ENCODE results near the gene ATP13A5. TPM values are rescaled to one million over a fixed set of nuclear protein-coding genes. Genes with fewer than 3 reads are reported as not detected.

Gene ATP13A5
- not detected for total RNA-seq
- polyA plus RNA-seq: not detected

GRCh38 chr3:193378706-193379105 is at the start of gene ATP13A5:
Gene ATP13A5, minus strand, starts transcription at chr3:193378753. Its CDS starts 28 bp downstream, at chr3:193378725.
- POLR2A ChIA-PET: no interaction called here
- no peak within 1 kb of the TSS for H3K4me3 Mint-ChIP-seq
- peaks cover 4 to 18% of the 10 kb centered on the region in 2 donors for H3K27me3 Mint-ChIP-seq
- no peak within 1 kb of the TSS for H3K27ac Mint-ChIP-seq
- Histone ChIP-seq H3K4me3 (ENCODE audit: low read length) (no peak within 1 kb of the TSS), H3K9me3 (ENCODE audit: low read length) (no peaks in the 10 kb centered on the region), H3K4me1 (ENCODE audit: insufficient read depth, low read length) (no peaks in the 10 kb centered on the region), H3K27ac (ENCODE audit: low read depth, low read length) (no peak within 1 kb of the TSS), H3K36me3 (ENCODE audit: insufficient read depth, low read length) (no peaks in the 10 kb centered on the region), H3K27me3 (ENCODE audit: insufficient read depth, low read length, poor library complexity, severe bottlenecking) (no peaks in the 10 kb centered on the region)
- peaks cover 0 to 1% (median 0%) of the 10 kb centered on the region in 5 donors for H3K9me3 Mint-ChIP-seq
- H3K36me3 Mint-ChIP-seq: no peaks in the 10 kb centered on the region
- H3K4me1 Mint-ChIP-seq: no peaks in the 10 kb centered on the region
- DNase-seq: no peak
- CTCF ChIA-PET: no interaction called here

- POLR2A ChIA-PET: no interaction called here
- Mint-ChIP-seq H3K27ac (no peak overlapping the region), H3K36me3 (peaks cover 5 to 51% (median 38%) of the 10 kb centered on the region in 3 donors), H3K4me3 (no peak overlapping the region), H3K9me3 (peaks cover 26 to 53% (median 49%) of the 10 kb centered on the region in 5 donors), H3K27me3 (peaks cover 0 to 1% of the 10 kb centered on the region in 2 donors), H3K4me1 (no peaks in the 10 kb centered on the region)
- DNase-seq: no peak
- CTCF ChIA-PET: interaction anchor here (1.3 kb wide), 1 partner anchor 18 kb away, joined by 3 read pairs; no protein-coding TSS in a partner anchor
- no peaks in the 10 kb centered on the region for H3K9me3 ChIP-seq (ENCODE audit: low read length)
- no peak overlapping the region for H3K27ac ChIP-seq (ENCODE audit: low read depth, low read length)
- no peak overlapping the region for H3K4me3 ChIP-seq (ENCODE audit: low read length)
- H3K36me3 ChIP-seq (ENCODE audit: insufficient read depth, low read length): no peaks in the 10 kb centered on the region
- no peaks in the 10 kb centered on the region for H3K27me3 ChIP-seq (ENCODE audit: insufficient read depth, low read length, poor library complexity, severe bottlenecking)
- no peaks in the 10 kb centered on the region for H3K4me1 ChIP-seq (ENCODE audit: insufficient read depth, low read length)
Observed at GRCh38 chr3:193418576-193419373, 40.2 kb upstream of the ATP13A5 start.

- no peaks in the 10 kb centered on the region for H3K4me1 Mint-ChIP-seq
- H3K36me3 Mint-ChIP-seq: peaks cover 8 to 55% (median 39%) of the 10 kb centered on the region in 3 donors
- H3K4me3 Mint-ChIP-seq: no peak overlapping the region
- H3K27ac Mint-ChIP-seq: peak overlapping the region in 1 of 8 donors; percentile 43
- Histone ChIP-seq H3K27ac (ENCODE audit: low read depth, low read length) (no peak overlapping the region), H3K36me3 (ENCODE audit: insufficient read depth, low read length) (no peaks in the 10 kb centered on the region), H3K4me1 (ENCODE audit: insufficient read depth, low read length) (no peaks in the 10 kb centered on the region), H3K27me3 (ENCODE audit: insufficient read depth, low read length, poor library complexity, severe bottlenecking) (no peaks in the 10 kb centered on the region), H3K9me3 (ENCODE audit: low read length) (no peaks in the 10 kb centered on the region), H3K4me3 (ENCODE audit: low read length) (no peak overlapping the region)
- DNase-seq: no peak
- peaks cover 0 to 1% of the 10 kb centered on the region in 2 donors for H3K27me3 Mint-ChIP-seq
- H3K9me3 Mint-ChIP-seq: peaks cover 19 to 49% (median 42%) of the 10 kb centered on the region in 5 donors
- ChIA-PET POLR2A (no interaction called here), CTCF (no interaction called here)
Observed at GRCh38 chr3:193416629-193417028, 38.1 kb upstream of the ATP13A5 start.

GRCh38 chr3:193407688-193408087 is 29.1 kb upstream of the ATP13A5 start:
- no peaks in the 10 kb centered on the region for H3K9me3 ChIP-seq (ENCODE audit: low read length)
- Mint-ChIP-seq H3K27me3 (no peaks in the 10 kb centered on the region), H3K4me1 (no peaks in the 10 kb centered on the region), H3K9me3 (peaks cover 0 to 5% (median 0%) of the 10 kb centered on the region in 5 donors), H3K27ac (no peak overlapping the region), H3K4me3 (no peak overlapping the region), H3K36me3 (peaks cover 4 to 6% (median 5%) of the 10 kb centered on the region in 3 donors)
- POLR2A ChIA-PET: no interaction called here
- no peaks in the 10 kb centered on the region for H3K36me3 ChIP-seq (ENCODE audit: insufficient read depth, low read length)
- H3K4me3 ChIP-seq (ENCODE audit: low read length): no peak overlapping the region
- no peak overlapping the region for H3K27ac ChIP-seq (ENCODE audit: low read depth, low read length)
- H3K27me3 ChIP-seq (ENCODE audit: insufficient read depth, low read length, poor library complexity, severe bottlenecking): no peaks in the 10 kb centered on the region
- CTCF ChIA-PET: no interaction called here
- no peaks in the 10 kb centered on the region for H3K4me1 ChIP-seq (ENCODE audit: insufficient read depth, low read length)
- DNase-seq: no peak

GRCh38 chr3:193407112-193407511 is 28.6 kb upstream of the ATP13A5 start:
- ChIA-PET POLR2A (no interaction called here), CTCF (no interaction called here)
- peaks cover 1 to 4% (median 4%) of the 10 kb centered on the region in 3 donors for H3K36me3 Mint-ChIP-seq
- Histone ChIP-seq H3K4me1 (ENCODE audit: insufficient read depth, low read length) (no peaks in the 10 kb centered on the region), H3K9me3 (ENCODE audit: low read length) (no peaks in the 10 kb centered on the region), H3K36me3 (ENCODE audit: insufficient read depth, low read length) (no peaks in the 10 kb centered on the region), H3K27ac (ENCODE audit: low read depth, low read length) (no peak overlapping the region), H3K4me3 (ENCODE audit: low read length) (no peak overlapping the region), H3K27me3 (ENCODE audit: insufficient read depth, low read length, poor library complexity, severe bottlenecking) (no peaks in the 10 kb centered on the region)
- H3K27me3 Mint-ChIP-seq: no peaks in the 10 kb centered on the region
- no peak overlapping the region for H3K4me3 Mint-ChIP-seq
- no peak for DNase-seq
- no peak overlapping the region for H3K27ac Mint-ChIP-seq
- peaks cover 0 to under 1% (median 0%) of the 10 kb centered on the region in 5 donors for H3K9me3 Mint-ChIP-seq
- no peaks in the 10 kb centered on the region for H3K4me1 Mint-ChIP-seq

- no peak overlapping the region for H3K27ac ChIP-seq (ENCODE audit: low read depth, low read length)
- CTCF ChIA-PET: no interaction called here
- POLR2A ChIA-PET: no interaction called here
- H3K27me3 ChIP-seq (ENCODE audit: insufficient read depth, low read length, poor library complexity, severe bottlenecking): no peaks in the 10 kb centered on the region
- H3K9me3 ChIP-seq (ENCODE audit: low read length): no peaks in the 10 kb centered on the region
- no peaks in the 10 kb centered on the region for H3K4me1 ChIP-seq (ENCODE audit: insufficient read depth, low read length)
- DNase-seq: no peak
- no peaks in the 10 kb centered on the region for H3K36me3 ChIP-seq (ENCODE audit: insufficient read depth, low read length)
- no peaks in the 10 kb centered on the region for H3K4me1 Mint-ChIP-seq
- no peaks in the 10 kb centered on the region for H3K9me3 Mint-ChIP-seq
- H3K27me3 Mint-ChIP-seq: no peaks in the 10 kb centered on the region
- peaks cover 0 to 2% (median 0%) of the 10 kb centered on the region in 3 donors for H3K36me3 Mint-ChIP-seq
- no peak overlapping the region for H3K27ac Mint-ChIP-seq
- H3K4me3 ChIP-seq (ENCODE audit: low read length): no peak overlapping the region
- no peak overlapping the region for H3K4me3 Mint-ChIP-seq
Observed at GRCh38 chr3:193403307-193403706, 24.8 kb upstream of the ATP13A5 start.

- POLR2A ChIA-PET: no interaction called here
- CTCF ChIA-PET: no interaction called here
Observed at GRCh38 chr3:193400304-193400703, 21.8 kb upstream of the ATP13A5 start.

GRCh38 chr3:193396451-193397244 is 18.1 kb upstream of the ATP13A5 start:
- no peak for DNase-seq
- H3K27ac Mint-ChIP-seq: no peak overlapping the region
- H3K4me1 ChIP-seq (ENCODE audit: insufficient read depth, low read length): no peaks in the 10 kb centered on the region
- H3K27me3 Mint-ChIP-seq: peaks cover 0 to 2% of the 10 kb centered on the region in 2 donors
- H3K36me3 Mint-ChIP-seq: no peaks in the 10 kb centered on the region
- H3K36me3 ChIP-seq (ENCODE audit: insufficient read depth, low read length): no peaks in the 10 kb centered on the region
- ChIA-PET CTCF (no interaction called here), POLR2A (no interaction called here)
- H3K27me3 ChIP-seq (ENCODE audit: insufficient read depth, low read length, poor library complexity, severe bottlenecking): no peaks in the 10 kb centered on the region
- H3K9me3 ChIP-seq (ENCODE audit: low read length): no peaks in the 10 kb centered on the region
- H3K4me3 Mint-ChIP-seq: no peak overlapping the region
- no peak overlapping the region for H3K27ac ChIP-seq (ENCODE audit: low read depth, low read length)
- no peaks in the 10 kb centered on the region for H3K4me1 Mint-ChIP-seq
- H3K4me3 ChIP-seq (ENCODE audit: low read length): no peak overlapping the region
- peaks cover 0 to 2% (median 0%) of the 10 kb centered on the region in 5 donors for H3K9me3 Mint-ChIP-seq

More at GRCh38 chr3:193400304-193400703, 21.8 kb upstream of the ATP13A5 start:
- Mint-ChIP-seq H3K36me3 (no peaks in the 10 kb centered on the region), H3K4me3 (no peak overlapping the region), H3K27me3 (peaks cover 0 to 2% of the 10 kb centered on the region in 2 donors), H3K4me1 (no peaks in the 10 kb centered on the region), H3K9me3 (no peaks in the 10 kb centered on the region), H3K27ac (no peak overlapping the region)
- no peaks in the 10 kb centered on the region for H3K36me3 ChIP-seq (ENCODE audit: insufficient read depth, low read length)
- H3K4me1 ChIP-seq (ENCODE audit: insufficient read depth, low read length): no peaks in the 10 kb centered on the region
- no peaks in the 10 kb centered on the region for H3K9me3 ChIP-seq (ENCODE audit: low read length)
- no peak overlapping the region for H3K27ac ChIP-seq (ENCODE audit: low read depth, low read length)
- no peak for DNase-seq
- H3K27me3 ChIP-seq (ENCODE audit: insufficient read depth, low read length, poor library complexity, severe bottlenecking): no peaks in the 10 kb centered on the region
- H3K4me3 ChIP-seq (ENCODE audit: low read length): no peak overlapping the region
